BLaER1 treated with 17β-estradiol and CSF1 and Interleukin-3, amounts not matched to agents 10 nM and 100 nM (cell line): ENCODE measurements around the gene TRIM24.

ENCODE experiments used
- H3K27ac ChIP-seq, 11 experiments: shearing (Covaris generic); formaldehyde crosslinking; 2 replicates each; pipeline ENCODE4 v1.8.1; 2022
- H3K27me3 ChIP-seq, 11 experiments: shearing (Covaris generic); formaldehyde crosslinking; 2 replicates each; pipeline ENCODE4 v1.8.1; 2022
- H3K36me3 ChIP-seq, 11 experiments: shearing (Covaris generic); formaldehyde crosslinking; 2 replicates each; pipeline ENCODE4 v1.8.1; 2022
- H3K4me1 ChIP-seq, 10 experiments: shearing (Covaris generic); formaldehyde crosslinking; 2 replicates each; pipeline ENCODE4 v1.8.1; 2022
- H3K4me2 ChIP-seq, 11 experiments: shearing (Covaris generic); formaldehyde crosslinking; 2 replicates each; pipeline ENCODE4 v1.8.1; 2022
- H3K4me3 ChIP-seq, 10 experiments: shearing (Covaris generic); formaldehyde crosslinking; 2 replicates each; pipeline ENCODE4 v1.8.1; 2022
- H3K9ac ChIP-seq, 11 experiments: shearing (Covaris generic); formaldehyde crosslinking; 2 replicates each; pipeline ENCODE4 v1.8.1; 2022
- H3K9me3 ChIP-seq, 11 experiments: shearing (Covaris generic); formaldehyde crosslinking; replicated peaks in 1 of 11; 2 replicates each; pipeline ENCODE4 v1.8.1; 2022
- H4K20me1 ChIP-seq, 11 experiments: shearing (Covaris generic); formaldehyde crosslinking; 2 replicates each; pipeline ENCODE4 v1.8.1; 2022
- Cebpa-rat ChIP-seq, 11 experiments: shearing (Covaris generic); IDR thresholded peaks; 2 replicates each; pipeline ENCODE4 v1.8.1; 2022

TRIM24 gene

GRCh38 chr7:138468244-138469123, 8.4 kb downstream of the TRIM24 start:
- peaks cover 3 to 88% (median 63%) of the 10 kb centered on the region in 11 experiments; a peak in 20 of 22 replicates for H3K36me3 ChIP-seq
- no peak overlapping the region for H3K4me2 ChIP-seq
- H3K4me1 ChIP-seq, result no peaks in the 10 kb centered on the region
- no peak overlapping the region for H3K27ac ChIP-seq
- no peaks in the 10 kb centered on the region for H3K27me3 ChIP-seq
- peaks cover 0 to 56% (median 17%) of the 10 kb centered on the region in 11 experiments; a peak in 8 of 22 replicates for H4K20me1 ChIP-seq
- TF ChIP-seq Cebpa-rat (IDR thresholded peaks at IDR 0.05), result no peak
- no peak overlapping the region for H3K9ac ChIP-seq
- H3K4me3 ChIP-seq, result no peak overlapping the region
- peaks cover 19 to 91% (median 70%) of the 10 kb centered on the region in 11 experiments; a peak in 21 of 22 replicates for H3K9me3 ChIP-seq

DNA sequence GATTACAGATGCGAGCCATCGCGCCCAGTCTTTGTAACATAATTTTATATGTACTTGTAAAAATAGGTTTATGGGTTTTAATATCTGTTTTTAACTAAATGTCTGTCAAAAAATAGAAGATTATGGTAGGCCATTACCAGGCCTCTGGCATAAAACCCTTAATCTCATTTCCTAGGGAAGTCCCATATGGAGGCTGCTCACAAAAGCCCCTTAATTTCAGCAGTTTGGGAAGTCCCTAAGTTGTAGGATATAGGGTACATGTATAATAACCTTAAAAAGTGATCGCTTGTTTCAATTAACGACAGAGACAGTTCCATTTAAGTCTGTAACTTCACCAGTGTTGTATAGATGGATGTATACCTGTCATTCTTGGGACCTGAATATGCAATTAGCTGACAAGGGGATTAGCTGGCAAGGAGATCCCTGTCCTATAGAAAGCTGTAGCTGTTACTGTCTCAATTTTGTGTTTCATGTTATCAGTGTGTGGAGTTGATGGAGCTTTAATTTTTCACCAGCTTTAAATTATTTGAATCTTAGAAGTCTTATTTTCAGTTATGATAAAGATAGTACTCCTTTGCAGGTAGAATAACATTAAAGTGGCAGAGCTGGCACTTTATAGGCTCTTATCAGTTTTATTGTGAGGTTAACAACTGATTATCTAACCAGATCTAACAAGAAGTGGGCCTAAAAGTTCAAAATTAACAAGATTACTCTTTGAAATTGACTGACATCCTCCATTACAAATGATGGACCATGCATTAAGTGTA, 10.5 kb downstream of the TRIM24 start:
- no peak overlapping the region for H3K27ac ChIP-seq
- H4K20me1 ChIP-seq, result peaks cover 0 to 77% (median 38%) of the 10 kb centered on the region in 11 experiments; a peak in 15 of 22 replicates
- H3K4me1 ChIP-seq, result peaks cover 0 to 4% (median 0%) of the 10 kb centered on the region in 10 experiments; a peak in 2 of 20 replicates
- H3K27me3 ChIP-seq, result no peaks in the 10 kb centered on the region
- H3K9me3 ChIP-seq, result peaks cover 19 to 70% (median 52%) of the 10 kb centered on the region in 11 experiments; a peak in 21 of 22 replicates
- H3K36me3 ChIP-seq, result peaks cover 3 to 73% (median 44%) of the 10 kb centered on the region in 11 experiments; a peak in 20 of 22 replicates
- H3K9ac ChIP-seq, result no peak overlapping the region
- no peak overlapping the region for H3K4me3 ChIP-seq
- no peak overlapping the region for H3K4me2 ChIP-seq
- TF ChIP-seq Cebpa-rat (IDR thresholded peaks at IDR 0.05), result no peak

DNA sequence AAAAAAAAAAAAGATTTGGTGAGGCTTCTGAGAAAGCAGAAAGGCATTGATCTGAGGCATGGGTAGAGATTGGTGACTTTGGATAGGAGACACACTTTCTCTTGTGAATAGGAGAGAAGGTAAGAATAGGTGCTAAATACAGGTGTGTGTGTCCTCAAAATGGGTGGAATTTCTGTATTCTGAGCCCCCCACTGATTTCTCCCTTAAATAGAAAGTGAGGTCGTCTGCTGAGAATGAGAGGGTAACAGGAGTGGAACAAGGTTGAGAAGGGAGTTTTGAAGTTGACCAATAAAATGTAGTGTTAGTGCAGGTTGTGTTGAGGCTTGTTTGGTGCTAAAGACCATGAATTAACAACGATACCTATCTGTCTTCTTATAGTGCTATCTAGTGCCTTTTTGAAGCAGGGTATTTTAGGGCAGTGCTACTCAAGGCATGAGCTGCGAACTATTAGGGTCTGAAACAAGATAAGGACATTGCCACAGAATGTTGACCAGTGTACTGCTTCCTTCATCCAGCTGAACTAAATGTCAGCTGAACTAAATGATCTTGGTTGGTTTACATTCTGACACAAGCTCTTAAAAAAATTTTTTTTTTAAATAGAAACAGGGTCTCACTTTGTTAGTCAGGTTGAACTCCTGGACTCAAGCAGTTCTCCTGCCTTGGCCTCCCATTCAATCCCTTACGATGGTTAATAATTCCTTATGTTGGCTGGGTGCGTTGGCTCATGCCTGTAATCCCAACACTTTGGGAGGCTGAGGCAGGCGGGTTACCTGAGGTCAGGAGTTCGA, 12.4 kb downstream of the TRIM24 start:
- H3K4me1 ChIP-seq, result peaks cover 0 to 4% (median 0%) of the 10 kb centered on the region in 10 experiments; a peak in 2 of 20 replicates
- TF ChIP-seq Cebpa-rat (IDR thresholded peaks at IDR 0.05), result no peak
- H3K27ac ChIP-seq, result no peak overlapping the region
- H4K20me1 ChIP-seq, result peaks cover 0 to 90% (median 57%) of the 10 kb centered on the region in 11 experiments; a peak in 17 of 22 replicates
- H3K4me3 ChIP-seq, result no peak overlapping the region
- H3K9ac ChIP-seq, result no peak overlapping the region
- H3K36me3 ChIP-seq, result peaks cover 3 to 54% (median 28%) of the 10 kb centered on the region in 11 experiments; a peak in 20 of 22 replicates
- peaks cover 11 to 51% (median 34%) of the 10 kb centered on the region in 11 experiments; a peak in 20 of 22 replicates for H3K9me3 ChIP-seq
- H3K27me3 ChIP-seq, result no peaks in the 10 kb centered on the region
- no peak overlapping the region for H3K4me2 ChIP-seq

DNA sequence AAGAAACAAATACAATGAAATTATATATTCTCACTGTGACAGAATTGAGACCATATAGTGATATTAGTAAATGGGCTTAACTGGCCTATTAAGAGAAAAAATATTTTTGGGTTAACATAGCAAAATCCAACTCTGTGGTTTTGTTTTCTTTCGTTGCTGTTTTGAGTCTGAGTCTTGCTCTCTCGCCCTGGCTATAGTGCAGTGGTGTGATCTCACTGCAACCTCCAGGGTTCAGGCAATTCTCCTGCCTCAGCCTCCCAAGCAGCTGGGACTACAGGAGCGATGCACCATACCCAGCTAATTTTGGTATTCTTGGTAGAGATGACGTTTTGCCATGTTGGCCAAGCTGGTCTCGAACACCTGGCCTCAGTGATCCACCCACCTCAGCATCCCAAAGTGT, 15.3 kb downstream of the TRIM24 start:
- H4K20me1 ChIP-seq, result peaks cover 5 to 99% (median 69%) of the 10 kb centered on the region in 11 experiments; a peak in 19 of 22 replicates
- H3K9ac ChIP-seq, result no peak overlapping the region
- no peak overlapping the region for H3K4me2 ChIP-seq
- no peak for TF ChIP-seq Cebpa-rat (IDR thresholded peaks at IDR 0.05)
- H3K9me3 ChIP-seq, result peaks cover 0 to 30% (median 21%) of the 10 kb centered on the region in 11 experiments; a peak in 15 of 22 replicates
- H3K36me3 ChIP-seq, result peaks cover 0 to 43% (median 16%) of the 10 kb centered on the region in 11 experiments; a peak in 13 of 22 replicates
- H3K27me3 ChIP-seq, result no peaks in the 10 kb centered on the region
- peaks cover 3 to 10% (median 8%) of the 10 kb centered on the region in 10 experiments; a peak in 11 of 20 replicates for H3K4me1 ChIP-seq
- H3K27ac ChIP-seq, result no peak overlapping the region
- H3K4me3 ChIP-seq, result no peak overlapping the region

- Histone ChIP-seq H4K20me1 (peaks cover 5 to 100% (median 84%) of the 10 kb centered on the region in 11 experiments; a peak in 19 of 22 replicates), H3K9me3 (peaks cover 0 to 29% (median 19%) of the 10 kb centered on the region in 11 experiments; a peak in 13 of 22 replicates), H3K4me3 (no peak overlapping the region), H3K4me2 (no peak overlapping the region), H3K27me3 (no peaks in the 10 kb centered on the region), H3K4me1 (peaks cover 3 to 10% (median 8%) of the 10 kb centered on the region in 10 experiments; a peak in 11 of 20 replicates), H3K9ac (no peak overlapping the region), H3K36me3 (peaks cover 0 to 51% (median 17%) of the 10 kb centered on the region in 11 experiments; a peak in 16 of 22 replicates), H3K27ac (no peak overlapping the region)
- TF ChIP-seq Cebpa-rat (IDR thresholded peaks at IDR 0.05), result no peak
Observed at GRCh38 chr7:138477081-138477578, 17.1 kb downstream of the TRIM24 start.

GRCh38 chr7:138477581-138477980, 17.5 kb downstream of the TRIM24 start:
- H3K4me3 ChIP-seq, result no peak overlapping the region
- TF ChIP-seq Cebpa-rat (IDR thresholded peaks at IDR 0.05), result no peak
- H3K27me3 ChIP-seq, result no peaks in the 10 kb centered on the region
- H4K20me1 ChIP-seq, result peaks cover 5 to 100% (median 87%) of the 10 kb centered on the region in 11 experiments; a peak in 19 of 22 replicates
- H3K4me2 ChIP-seq, result no peak overlapping the region
- peaks cover 0 to 54% (median 19%) of the 10 kb centered on the region in 11 experiments; a peak in 16 of 22 replicates for H3K36me3 ChIP-seq
- H3K9me3 ChIP-seq, result peaks cover 0 to 32% (median 17%) of the 10 kb centered on the region in 11 experiments; a peak in 13 of 22 replicates
- H3K27ac ChIP-seq, result no peak overlapping the region
- H3K9ac ChIP-seq, result no peak overlapping the region
- H3K4me1 ChIP-seq, result peaks cover 3 to 10% (median 8%) of the 10 kb centered on the region in 10 experiments; a peak in 11 of 20 replicates

DNA sequence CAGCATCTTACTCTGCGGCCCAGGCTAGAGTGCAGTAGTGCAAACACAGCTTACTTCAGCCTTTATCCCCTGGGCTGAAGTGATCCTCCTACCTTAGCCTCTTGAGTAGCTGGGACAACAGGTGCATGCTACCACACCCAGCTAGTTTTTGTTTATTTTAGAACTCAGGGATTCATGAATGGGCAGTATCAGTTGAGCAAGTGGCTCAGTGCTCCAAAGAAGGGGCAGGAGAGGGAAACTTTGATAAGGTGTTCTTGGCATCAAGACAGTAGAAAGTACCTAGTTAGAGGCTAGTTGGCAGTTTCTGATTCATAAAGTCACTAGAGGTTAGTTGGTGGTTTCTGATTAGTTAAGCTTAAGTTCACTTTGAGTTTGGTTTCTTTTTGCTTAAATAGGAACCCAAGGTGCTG, 18.4 kb downstream of the TRIM24 start:
- Histone ChIP-seq H3K9ac (no peak overlapping the region), H3K36me3 (peaks cover 0 to 54% (median 23%) of the 10 kb centered on the region in 11 experiments; a peak in 17 of 22 replicates), H3K4me2 (peak overlapping the region in 6 of 11 experiments; percentile 4 to 34 (median 16); a peak in 8 of 22 replicates), H3K4me3 (no peak overlapping the region), H3K27me3 (no peaks in the 10 kb centered on the region), H3K4me1 (peaks cover 3 to 18% (median 9%) of the 10 kb centered on the region in 10 experiments; a peak in 14 of 20 replicates), H4K20me1 (peaks cover 5 to 100% (median 90%) of the 10 kb centered on the region in 11 experiments; a peak in 19 of 22 replicates), H3K9me3 (peaks cover 0 to 38% (median 19%) of the 10 kb centered on the region in 11 experiments; a peak in 14 of 22 replicates), H3K27ac (no peak overlapping the region)
- no peak for TF ChIP-seq Cebpa-rat (IDR thresholded peaks at IDR 0.05)
